Lower leg skin (tissue), 4 donors: ENCODE results near the gene EPG5. TPM values are rescaled to one million over a fixed set of nuclear protein-coding genes. Genes with fewer than 3 reads are reported as not detected.
"Not testable (repeated sequence)": the region's sequence is repeated elsewhere in the genome, so short reads cannot be mapped to it uniquely, and the experiment has no call there.

ENCODE experiments used
- DNase-seq, 2 donors: peaks; one replicate each; pipeline ENCODE4 v3.0.0-alpha.2; 2019; ENCODE audit warnings: low spot score in 2 of 2
- H3K4me3 ChIP-seq: fragments of 200-600 bp; sonication (generic); 2 replicates; pipeline ENCODE4 v1.5.1; 2017; ENCODE audit warnings: mild to moderate bottlenecking, low read depth; ENCODE audit not compliant: poor library complexity, severe bottlenecking
- CTCF ChIP-seq, 3 donors: fragments of 450-650 bp; IDR thresholded peaks; one replicate each; pipeline ENCODE4 v1.5.1; 2016; ENCODE audit warnings: antibody characterized with exemption in 3 of 3, mild to moderate bottlenecking in 3 of 3, moderate library complexity in 2 of 3
- POLR2A ChIP-seq, 2 donors: fragments of 450-650 bp; IDR thresholded peaks; one replicate each; pipeline ENCODE4 v1.6.1; 2016 to 2017; ENCODE audit warnings: antibody characterized with exemption in 2 of 2, mild to moderate bottlenecking in 1 of 2, moderate library complexity in 1 of 2
- WGBS, 2 donors: methylation state at CpG; one replicate each; pipeline ENCODE4 v1.1.5; 2018; 5-methylcytosine and 5-hydroxymethylcytosine counted together
- intact Hi-C: fragments of 100-400 bp; cut with DNase I; formaldehyde crosslinking; loops from one replicate; pipeline ENCODE4 v1.15.0; 2023; ENCODE audit warnings: low total_unique reads
- total RNA-seq, 4 donors: library from RNA; depleted of rRNA; stranded (reverse); fragments of >200 nt; gene quantifications; one replicate each; pipeline ENCODE4 v1.1.0, GENCODE V29; 2016

EPG5 gene
- total RNA-seq, 4 donors from 2014 or later, result 22.5 to 44.0 (median 39.8) TPM

GRCh38 chr18:45976566-45976965, 9.4 kb upstream of the EPG5 start:
- no peak for TF ChIP-seq CTCF (IDR thresholded peaks at IDR 0.05)
- no peak for TF ChIP-seq POLR2A (IDR thresholded peaks at IDR 0.05)
- 24 to 41% methylated on average over 1 of the region's 1 CpG for WGBS, 2 donors
- H3K4me3 ChIP-seq, result no peak overlapping the region
- no peak for DNase-seq
- intact Hi-C loops, result no loop called here

- intact Hi-C loops, result no loop called here
- 12 to 15% methylated on average over 5 of the region's 5 CpGs for WGBS, 2 donors
- peak; percentile 51 to 88 for DNase-seq
- no peak overlapping the region for H3K4me3 ChIP-seq
- no peak for TF ChIP-seq POLR2A (IDR thresholded peaks at IDR 0.05)
- peak in 1 of 3 donors; percentile 25 for TF ChIP-seq CTCF (IDR thresholded peaks at IDR 0.05)
Observed at GRCh38 chr18:45974088-45974536, 7.0 kb upstream of the EPG5 start.

- 96 to 98% methylated on average over 5 of the region's 5 CpGs for WGBS, 2 donors
- intact Hi-C loops, result loop anchor here (5.0 kb wide), 1 partner anchor 107 kb away; the partner anchor contains the start of gene PSTPIP2
- not testable (repeated sequence) for DNase-seq, H3K4me3 ChIP-seq
Observed at GRCh38 chr18:45964913-45965312, 2.2 kb downstream of the EPG5 start.

GRCh38 chr18:45962866-45963265, 4.3 kb downstream of the EPG5 start:
- 81 to 82% methylated on average over 5 of the region's 5 CpGs for WGBS, 2 donors
- no peak overlapping the region for H3K4me3 ChIP-seq
- DNase-seq, result no peak
- TF ChIP-seq CTCF (IDR thresholded peaks at IDR 0.05) (no peak), POLR2A (IDR thresholded peaks at IDR 0.05) (no peak)
- intact Hi-C loops, result no loop called here

GRCh38 chr18:45962461-45962860, 4.7 kb downstream of the EPG5 start:
- intact Hi-C loops, result no loop called here
- 51 to 52% methylated on average over 2 of the region's 2 CpGs for WGBS, 2 donors
- TF ChIP-seq CTCF (IDR thresholded peaks at IDR 0.05), result no peak
- TF ChIP-seq POLR2A (IDR thresholded peaks at IDR 0.05), result no peak
- no peak for DNase-seq
- H3K4me3 ChIP-seq, result no peak overlapping the region

- H3K4me3 ChIP-seq, intact Hi-C loops, DNase-seq: not testable (repeated sequence)
- 94 to 96% methylated on average over 7 of the region's 7 CpGs for WGBS, 2 donors
Observed at GRCh38 chr18:45959484-45959883, 7.6 kb downstream of the EPG5 start.

- no peak overlapping the region for H3K4me3 ChIP-seq
- intact Hi-C loops, result no loop called here
- TF ChIP-seq POLR2A (IDR thresholded peaks at IDR 0.05) (no peak), CTCF (IDR thresholded peaks at IDR 0.05) (no peak)
- DNase-seq, result no peak
Observed at GRCh38 chr18:45958730-45959129, 8.4 kb downstream of the EPG5 start.
